H9 (cell line): ENCODE results near the gene TDRD1. TPM values are rescaled to one million over a fixed set of nuclear protein-coding genes. Genes with fewer than 3 reads are reported as not detected.

Experiments used
- DNase-seq: peaks from one replicate; pipeline ENCODE4 v3.0.0-alpha.2; 2017
- H2AFZ ChIP-seq: one replicate; pipeline ENCODE4 v1.6.1; 2013; ENCODE audit warnings: mild to moderate bottlenecking, low read length, control low read depth, moderate library complexity
- H2AK5ac ChIP-seq: 2 replicates; pipeline ENCODE4 v1.6.1; 2013; ENCODE audit warnings: low read length, control low read depth, mixed read lengths; ENCODE audit not compliant: insufficient read length
- H2BK120ac ChIP-seq: one replicate; pipeline ENCODE4 v1.6.1; 2013; ENCODE audit warnings: low read depth, mild to moderate bottlenecking, low read length, control low read depth, inconsistent platforms; ENCODE audit not compliant: poor library complexity, severe bottlenecking
- H2BK12ac ChIP-seq: 2 replicates; pipeline ENCODE4 v1.6.1; 2013; ENCODE audit warnings: low read length, control low read depth, mixed read lengths, low read depth; ENCODE audit not compliant: insufficient read length
- H2BK15ac ChIP-seq: 2 replicates; pipeline ENCODE4 v1.6.1; 2013; ENCODE audit warnings: low read depth, low read length, control low read depth
- H2BK20ac ChIP-seq: one replicate; pipeline ENCODE4 v1.6.1; 2013; ENCODE audit warnings: low read depth, mild to moderate bottlenecking, low read length, control low read depth, inconsistent platforms; ENCODE audit not compliant: poor library complexity, severe bottlenecking
- H2BK5ac ChIP-seq: 2 replicates; pipeline ENCODE4 v1.6.1; 2013; ENCODE audit warnings: low read length, control low read depth, mixed read lengths; ENCODE audit not compliant: insufficient read length
- H3K14ac ChIP-seq: 2 replicates; pipeline ENCODE4 v1.6.1; 2013; ENCODE audit warnings: low read length, control low read depth; ENCODE audit not compliant: insufficient read depth
- H3K18ac ChIP-seq: 2 replicates; pipeline ENCODE4 v1.6.1; 2013; ENCODE audit warnings: low read depth, mild to moderate bottlenecking, mixed read lengths, low read length, control low read depth; ENCODE audit not compliant: insufficient read length
- H3K23ac ChIP-seq: 2 replicates; pipeline ENCODE4 v1.6.1; 2013; ENCODE audit warnings: low read length, control low read depth, mixed read lengths, low read depth; ENCODE audit not compliant: insufficient read length
- H3K23me2 ChIP-seq: 2 replicates; pipeline ENCODE4 v1.6.1; 2013; ENCODE audit warnings: low read depth, mild to moderate bottlenecking, mixed read lengths, low read length, control low read depth; ENCODE audit not compliant: insufficient read length, poor library complexity, severe bottlenecking
- H3K27ac ChIP-seq: 2 replicates; pipeline ENCODE4 v1.5.1; 2013; ENCODE audit warnings: low read length, control low read depth, mixed read lengths, low read depth; ENCODE audit not compliant: insufficient read length
- H3K27me3 ChIP-seq: 2 replicates; pipeline ENCODE4 v1.6.1; 2013; ENCODE audit warnings: low read length, control low read depth, inconsistent platforms; ENCODE audit not compliant: insufficient read depth
- H3K4ac ChIP-seq: 2 replicates; pipeline ENCODE4 v1.6.1; 2013; ENCODE audit warnings: low read depth, mild to moderate bottlenecking, control low read depth, inconsistent platforms, low read length, moderate library complexity
- H3K4me1 ChIP-seq: 2 replicates; pipeline ENCODE4 v1.6.1; 2013; ENCODE audit warnings: low read length, control low read depth, inconsistent platforms; ENCODE audit not compliant: insufficient read depth
- H3K4me2 ChIP-seq: 2 replicates; pipeline ENCODE4 v1.6.1; 2013; ENCODE audit warnings: low read length, control low read depth, mixed read lengths; ENCODE audit not compliant: insufficient read length, insufficient read depth
- H3K56ac ChIP-seq: 2 replicates; pipeline ENCODE4 v1.6.1; 2013; ENCODE audit warnings: low read depth, mild to moderate bottlenecking, mixed read lengths, low read length, control low read depth; ENCODE audit not compliant: insufficient read length
- H3K79me1 ChIP-seq: 2 replicates; pipeline ENCODE4 v1.6.1; 2013; ENCODE audit warnings: low read depth, mild to moderate bottlenecking, moderate library complexity, low read length, control low read depth, inconsistent platforms; ENCODE audit not compliant: insufficient read depth, poor library complexity, severe bottlenecking
- H3K79me2 ChIP-seq: 2 replicates; pipeline ENCODE4 v1.6.1; 2013; ENCODE audit warnings: low read length, control low read depth, inconsistent platforms; ENCODE audit not compliant: insufficient read depth
- H3K9ac ChIP-seq: 2 replicates; pipeline ENCODE4 v1.6.1; 2013; ENCODE audit warnings: low read length, control low read depth, mixed read lengths; ENCODE audit not compliant: insufficient read length; ENCODE audit errors: extremely low read depth
- H3K9me3 ChIP-seq: one replicate; pipeline ENCODE4 v1.6.1; 2013; ENCODE audit warnings: low read depth, low read length, inconsistent platforms; ENCODE audit not compliant: control insufficient read depth
- H3T11ph ChIP-seq: one replicate; pipeline ENCODE4 v1.6.1; 2013; ENCODE audit warnings: mild to moderate bottlenecking, low read length, control low read depth, inconsistent platforms
- H4K20me1 ChIP-seq: one replicate; pipeline ENCODE4 v1.6.1; 2013; ENCODE audit not compliant: control insufficient read depth, insufficient read length, insufficient read depth
- H4K5ac ChIP-seq: 2 replicates; pipeline ENCODE4 v1.6.1; 2013; ENCODE audit warnings: low read depth, mild to moderate bottlenecking, mixed read lengths, low read length, control low read depth; ENCODE audit not compliant: insufficient read length
- H4K8ac ChIP-seq: replicated peaks from 2 replicates; pipeline ENCODE4 v1.6.1; 2013; ENCODE audit warnings: low read length, control low read depth, mixed read lengths, low read depth; ENCODE audit not compliant: insufficient read length
- H4K91ac ChIP-seq: 2 replicates; pipeline ENCODE4 v1.6.1; 2013; ENCODE audit warnings: low read depth, mild to moderate bottlenecking, moderate library complexity, mixed read lengths, low read length, control low read depth; ENCODE audit not compliant: insufficient read length
- H3K27ac Mint-ChIP-seq, 3 experiments: 2 replicates in 2 of 3; 3 replicates in 1 of 3; pipeline ENCODE4 v1.8.0; 2020 to 2021; ENCODE audit warnings: mixed read lengths in 3 of 3, mild to moderate bottlenecking in 1 of 3, moderate library complexity in 1 of 3
- H3K27me3 Mint-ChIP-seq: 2 replicates; pipeline ENCODE4 v1.8.0; 2021; ENCODE audit warnings: low read depth, mild to moderate bottlenecking, moderate library complexity, mixed read lengths
- H3K36me3 Mint-ChIP-seq, 3 experiments: 2 replicates in 2 of 3; 3 replicates in 1 of 3; pipeline ENCODE4 v1.8.0; 2020 to 2021; ENCODE audit warnings: low read depth in 3 of 3, mixed read lengths in 3 of 3; ENCODE audit not compliant: insufficient read depth in 1 of 3
- H3K4me1 Mint-ChIP-seq, 2 experiments: 2 replicates each; pipeline ENCODE4 v1.8.0; 2020; ENCODE audit warnings: mixed read lengths in 2 of 2
- H3K4me3 Mint-ChIP-seq, 2 experiments: 2 replicates in 1 of 2; 3 replicates in 1 of 2; pipeline ENCODE4 v1.8.0; 2020 to 2021; ENCODE audit warnings: mild to moderate bottlenecking in 2 of 2, mixed read lengths in 2 of 2, moderate library complexity in 1 of 2
- H3K9me3 Mint-ChIP-seq, 2 experiments: 2 replicates in 1 of 2; 3 replicates in 1 of 2; pipeline ENCODE4 v1.8.0; 2020; ENCODE audit warnings: mild to moderate bottlenecking in 2 of 2, mixed read lengths in 2 of 2, moderate library complexity in 1 of 2
- WGBS: extraction: QIAGEN DNeasy Blood & Tissue Kit; methylation state at CpG from one replicate; pipeline ENCODE4 v1.1.7; 2013; ENCODE audit warnings: missing lambda C conversion rate, low lambda C conversion rate, mixed read lengths; ENCODE audit not compliant: insufficient read length; ENCODE audit errors: extremely low coverage; 5-methylcytosine and 5-hydroxymethylcytosine counted together
- total RNA-seq: library from RNA; stranded (reverse); gene quantifications from 2 replicates; pipeline ENCODE4 v1.2.1, GENCODE V29; 2021
- TF ChIP-seq, protein P1 (sequence below): fragments of 200-600 bp; sonication (generic); conservative IDR thresholded peaks from 3 replicates; pipeline ENCODE4 v1.8.0; 2021; ENCODE audit warnings: antibody characterized with exemption, mild to moderate bottlenecking

Gene TDRD1
- total RNA-seq, 1 experiment from 2014 or later, result 0.15 TPM

DNA sequence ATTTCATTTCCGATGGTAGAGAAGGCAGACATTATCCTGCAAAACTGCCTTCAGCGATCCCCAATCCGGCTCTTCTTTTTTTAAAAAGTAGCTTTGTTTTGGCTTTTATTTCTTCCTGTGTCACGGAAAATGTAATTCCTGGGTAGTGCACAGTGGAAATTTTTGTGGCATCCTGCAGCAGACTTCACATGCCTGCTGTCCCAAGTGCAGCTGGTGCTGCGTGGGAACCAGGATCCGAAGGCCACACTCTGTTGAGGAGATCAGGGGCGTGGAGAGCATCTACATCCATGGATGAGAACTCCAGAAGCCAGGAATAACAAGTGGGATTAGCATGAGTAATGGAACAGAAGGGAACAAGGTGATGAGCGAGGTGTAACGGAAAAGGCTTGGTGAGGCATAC lies 64.5 kb downstream of the TDRD1 start:
- TF ChIP-seq, protein P1, sequence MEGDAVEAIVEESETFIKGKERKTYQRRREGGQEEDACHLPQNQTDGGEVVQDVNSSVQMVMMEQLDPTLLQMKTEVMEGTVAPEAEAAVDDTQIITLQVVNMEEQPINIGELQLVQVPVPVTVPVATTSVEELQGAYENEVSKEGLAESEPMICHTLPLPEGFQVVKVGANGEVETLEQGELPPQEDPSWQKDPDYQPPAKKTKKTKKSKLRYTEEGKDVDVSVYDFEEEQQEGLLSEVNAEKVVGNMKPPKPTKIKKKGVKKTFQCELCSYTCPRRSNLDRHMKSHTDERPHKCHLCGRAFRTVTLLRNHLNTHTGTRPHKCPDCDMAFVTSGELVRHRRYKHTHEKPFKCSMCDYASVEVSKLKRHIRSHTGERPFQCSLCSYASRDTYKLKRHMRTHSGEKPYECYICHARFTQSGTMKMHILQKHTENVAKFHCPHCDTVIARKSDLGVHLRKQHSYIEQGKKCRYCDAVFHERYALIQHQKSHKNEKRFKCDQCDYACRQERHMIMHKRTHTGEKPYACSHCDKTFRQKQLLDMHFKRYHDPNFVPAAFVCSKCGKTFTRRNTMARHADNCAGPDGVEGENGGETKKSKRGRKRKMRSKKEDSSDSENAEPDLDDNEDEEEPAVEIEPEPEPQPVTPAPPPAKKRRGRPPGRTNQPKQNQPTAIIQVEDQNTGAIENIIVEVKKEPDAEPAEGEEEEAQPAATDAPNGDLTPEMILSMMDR, result no peak
- Histone ChIP-seq H4K20me1 (no peaks in the 10 kb centered on the region), H3K9me3 (no peaks in the 10 kb centered on the region), H2BK15ac (no peak overlapping the region), H4K8ac (no peak overlapping the region), H2AK5ac (no peak overlapping the region), H3K4ac (no peak overlapping the region), H3K27ac (no peak overlapping the region), H4K91ac (no peak overlapping the region), H2BK120ac (no peak overlapping the region), H3K23ac (no peak overlapping the region), H3K4me2 (no peak overlapping the region), H2AFZ (no peak overlapping the region), H3K23me2 (peaks cover 8% of the 10 kb centered on the region), H3K79me1 (no peaks in the 10 kb centered on the region), H3K27me3 (no peaks in the 10 kb centered on the region; the same call in 1 of the 2 replicates), H4K5ac (no peak overlapping the region), H3K4me1 (no peaks in the 10 kb centered on the region), H3K18ac (no peak overlapping the region), H2BK5ac (no peak overlapping the region), H3K56ac (no peak overlapping the region), H3K79me2 (no peaks in the 10 kb centered on the region), H2BK12ac (no peak overlapping the region), H3T11ph (no peak overlapping the region), H2BK20ac (no peak overlapping the region), H3K14ac (no peak overlapping the region), H3K9ac (no peak overlapping the region)
- no peaks in the 10 kb centered on the region for H3K9me3 Mint-ChIP-seq
- H3K36me3 Mint-ChIP-seq, result no peaks in the 10 kb centered on the region
- peaks cover 47% of the 10 kb centered on the region for H3K27me3 Mint-ChIP-seq
- H3K4me1 Mint-ChIP-seq, result peaks cover 13 to 15% of the 10 kb centered on the region in 2 experiments
- no peak for DNase-seq
- no peak overlapping the region for H3K27ac Mint-ChIP-seq
- no CpG with 5 or more reads among the region's 9 CpGs for WGBS
- H3K4me3 Mint-ChIP-seq, result no peak overlapping the region
